K562 (cell line): ENCODE results near the gene ANKRD65. TPM values are rescaled to one million over a fixed set of nuclear protein-coding genes. Genes with fewer than 3 reads are reported as not detected.

Experiments
- CBX3 ChIP-seq, 2 experiments: IDR thresholded peaks; 1 replicate in 1 of 2; 2 replicates in 1 of 2; pipeline ENCODE4 v1.6.1; 2012; ENCODE audit warnings: inconsistent platforms in 2 of 2, low read length in 2 of 2, borderline replicate concordance in 1 of 2, control low read depth in 1 of 2
- CCAR2 ChIP-seq: fragments of 200-400 bp; formaldehyde crosslinking; IDR thresholded peaks from 2 replicates; pipeline ENCODE4 v1.6.1; 2017; ENCODE audit warnings: mild to moderate bottlenecking, low read depth, low read length
- HOXB6 ChIP-seq: fragments of 250-450 bp; sonication (Bioruptor Pico); IDR thresholded peaks from 2 replicates; pipeline ENCODE4 v1.5.1; 2022; ENCODE audit warnings: mild to moderate bottlenecking, borderline replicate concordance
- POLR2AphosphoS2 ChIP-seq: IDR thresholded peaks from 2 replicates; pipeline ENCODE4 v1.6.1; 2012; ENCODE audit warnings: low read length, improper control_type of control experiment
- PYGO2 ChIP-seq: fragments of 450-650 bp; IDR thresholded peaks from 2 replicates; pipeline ENCODE4 v1.6.1; 2016; ENCODE audit warnings: mild to moderate bottlenecking, missing genetic modification characterization, moderate library complexity, missing compliant biosample characterization
- SMC3 ChIP-seq: conservative IDR thresholded peaks from 2 replicates; pipeline ENCODE4 v1.6.1; 2011; ENCODE audit warnings: low read depth, low read length, improper control_type of control experiment; ENCODE audit not compliant: insufficient read depth
- XRCC4 ChIP-seq: IDR thresholded peaks from one replicate; pipeline ENCODE4 v1.6.1; 2011; ENCODE audit not compliant: insufficient read depth, insufficient read length; ENCODE audit errors: extremely low read depth
- ZNF764 ChIP-seq: fragments of 250-450 bp; sonication (Bioruptor Pico); IDR thresholded peaks from 2 replicates; pipeline ENCODE4 v1.4.0; 2020; ENCODE audit warnings: low read depth, mild to moderate bottlenecking, moderate library complexity
- polyA plus RNA-seq, 8 experiments: library from polyadenylated mRNA; depleted of rRNA in 4 of 8; stranded (reverse) in 5 of 8; unstranded in 3 of 8; fragments of >200 nt; fragmentation: Nextera tagmentation in 2 of 8; fragmentation: Illumina TruSeq in 1 of 8; extraction: Ambion mirVana in 2 of 8; extraction: Trizol in 1 of 8; gene quantifications; 2 replicates each; pipeline versions ENCODE4 v1.2.1 to v1.2.3, GENCODE V29; 2011 to 2014; ENCODE audit warnings: inconsistent platforms in 1 of 8, missing spikeins in 1 of 8
- total RNA-seq, 7 experiments: library from RNA; depleted of rRNA in 6 of 7; stranded (reverse); fragments of >200 nt in 6 of 7; fragmentation: Illumina TruSeq in 2 of 7; extraction: Trizol in 2 of 7; gene quantifications; 2 replicates each; pipeline versions ENCODE4 v1.2.1 to v1.2.3, GENCODE V29; 2011 to 2021; ENCODE audit warnings: low replicate concordance in 1 of 7
- TF ChIP-seq, protein P1 (sequence below): fragments of 450-650 bp; IDR thresholded peaks from 2 replicates; pipeline ENCODE4 v1.6.1; 2016; ENCODE audit warnings: borderline replicate concordance

ANKRD65 gene
- total and polyA plus RNA-seq, 9 of the 15 experiments (the other 6 are each of a cell fraction or from before 2014, with no cell fraction given), result not detected

DNA sequence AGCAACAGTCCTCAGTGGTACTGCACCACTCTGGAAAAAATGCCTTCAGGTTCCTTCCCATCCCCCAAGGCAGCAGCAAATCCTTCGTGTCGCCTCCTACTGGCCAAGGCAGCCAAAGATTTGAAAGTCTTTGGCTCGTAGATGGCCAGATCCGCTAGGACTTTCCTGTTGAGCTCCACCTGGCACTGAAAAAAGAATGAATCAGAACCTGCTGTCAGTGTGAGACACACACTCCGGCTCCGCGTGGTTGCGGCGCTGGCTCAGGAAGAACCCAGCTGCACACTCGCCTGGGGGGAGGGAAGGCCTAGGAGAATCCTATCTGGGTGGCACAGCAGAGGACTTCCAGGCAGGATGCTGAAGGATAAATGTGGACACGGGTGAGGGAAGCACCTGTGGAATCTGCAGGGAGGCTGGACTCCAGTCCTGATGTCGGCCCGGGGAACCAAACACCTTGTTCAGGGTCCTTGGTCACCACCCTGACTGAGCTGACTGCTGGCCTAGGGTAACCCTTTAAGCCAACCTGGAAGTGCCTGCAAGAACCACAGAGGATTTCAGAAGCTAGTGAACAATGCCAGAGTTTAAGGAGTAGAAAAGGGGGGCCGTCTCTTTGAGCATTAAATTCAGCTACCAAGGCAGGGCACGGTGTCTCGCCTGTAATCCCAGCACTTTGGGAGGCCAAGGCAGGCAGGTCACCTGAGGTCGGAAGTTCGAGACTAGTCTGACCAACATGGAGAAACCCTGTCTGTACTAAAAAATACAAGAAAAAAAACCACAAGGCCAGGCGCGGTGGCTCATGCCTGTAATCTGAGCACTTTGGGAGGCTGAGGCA, 18.8 kb downstream of the ANKRD65 start (continued):
- TF ChIP-seq XRCC4, result no peak
- peak; percentile 29; the same call in 1 of the 2 replicates for TF ChIP-seq SMC3
- TF ChIP-seq ZNF764 (CRISPR knock-in tag), result peak; percentile 90
- no peak for TF ChIP-seq CCAR2
- TF ChIP-seq HOXB6 (CRISPR knock-in tag), result no peak
- TF ChIP-seq POLR2AphosphoS2, result peak; percentile 18; the same call in 1 of the 2 replicates
- peak in 1 of 2 experiments; percentile 70; a peak in 2 of 3 replicates for TF ChIP-seq CBX3 (IDR thresholded peaks at IDR 0.05; ENCODE audit: borderline replicate concordance in 1 of 2, low read length in 2 of 2)
- TF ChIP-seq, protein P1, sequence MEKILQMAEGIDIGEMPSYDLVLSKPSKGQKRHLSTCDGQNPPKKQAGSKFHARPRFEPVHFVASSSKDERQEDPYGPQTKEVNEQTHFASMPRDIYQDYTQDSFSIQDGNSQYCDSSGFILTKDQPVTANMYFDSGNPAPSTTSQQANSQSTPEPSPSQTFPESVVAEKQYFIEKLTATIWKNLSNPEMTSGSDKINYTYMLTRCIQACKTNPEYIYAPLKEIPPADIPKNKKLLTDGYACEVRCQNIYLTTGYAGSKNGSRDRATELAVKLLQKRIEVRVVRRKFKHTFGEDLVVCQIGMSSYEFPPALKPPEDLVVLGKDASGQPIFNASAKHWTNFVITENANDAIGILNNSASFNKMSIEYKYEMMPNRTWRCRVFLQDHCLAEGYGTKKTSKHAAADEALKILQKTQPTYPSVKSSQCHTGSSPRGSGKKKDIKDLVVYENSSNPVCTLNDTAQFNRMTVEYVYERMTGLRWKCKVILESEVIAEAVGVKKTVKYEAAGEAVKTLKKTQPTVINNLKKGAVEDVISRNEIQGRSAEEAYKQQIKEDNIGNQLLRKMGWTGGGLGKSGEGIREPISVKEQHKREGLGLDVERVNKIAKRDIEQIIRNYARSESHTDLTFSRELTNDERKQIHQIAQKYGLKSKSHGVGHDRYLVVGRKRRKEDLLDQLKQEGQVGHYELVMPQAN, result no peak
- TF ChIP-seq PYGO2 (tag), result no peak
- TF ChIP-seq, all 486 proteins: peak for 39
